MCF 10A (cell line): ENCODE data around the gene BAIAP3. TPM values are rescaled to one million over a fixed set of nuclear protein-coding genes. Genes with fewer than 3 reads are reported as not detected.
A peak's percentile ranks its signal among the peaks of the same experiment; 100 is the strongest.
"Not testable (repeated sequence)": the region's sequence is repeated elsewhere in the genome, so short reads cannot be mapped to it uniquely, and the experiment has no call there.

Experiments used
- BruUV-seq: library from RNA; stranded (reverse); fragments of 400-500 nt; replicated peaks from 2 replicates; lab custom pipeline; 2021; lab: Mats Ljungman, UMichigan
- CTCF ChIA-PET: fragments of 300-600 bp; sonication (Branson Sonifier 250); formaldehyde crosslinking; extraction: SDS; loops from one replicate; lab custom pipeline; 2021; ENCODE audit warnings: antibody characterized with exemption, inconsistent platforms; lab: Yijun Ruan, JAX
- POLR2A ChIA-PET: fragments of 300-600, 350-650 bp; sonication (Branson Sonifier 250); formaldehyde crosslinking; extraction: SDS; loops from one replicate; lab custom pipeline; 2020; ENCODE audit warnings: antibody characterized with exemption, inconsistent platforms; lab: Yijun Ruan, JAX
- DNase-seq: peaks from one replicate; pipeline ENCODE4 v3.0.0-alpha.2; 2018; ENCODE audit not compliant: unreplicated experiment
- H3K27ac Mint-ChIP-seq: one replicate; pipeline ENCODE4 v1.8.0; 2022; ENCODE audit warnings: mild to moderate bottlenecking, low read depth, mixed read lengths; ENCODE audit not compliant: unreplicated experiment
- H3K27me3 Mint-ChIP-seq: one replicate; pipeline ENCODE4 v1.8.0; 2022; ENCODE audit warnings: mixed read lengths; ENCODE audit not compliant: insufficient read depth, unreplicated experiment
- H3K36me3 Mint-ChIP-seq: one replicate; pipeline ENCODE4 v1.8.0; 2022; ENCODE audit warnings: mild to moderate bottlenecking, moderate library complexity, mixed read lengths; ENCODE audit not compliant: insufficient read depth, unreplicated experiment
- H3K4me1 Mint-ChIP-seq: one replicate; pipeline ENCODE4 v1.8.0; 2022; ENCODE audit warnings: mixed read lengths; ENCODE audit not compliant: insufficient read depth, unreplicated experiment
- H3K4me3 Mint-ChIP-seq: one replicate; pipeline ENCODE4 v1.8.0; 2022; ENCODE audit warnings: mild to moderate bottlenecking, moderate library complexity, mixed read lengths; ENCODE audit not compliant: unreplicated experiment
- H3K9me3 Mint-ChIP-seq: one replicate; pipeline ENCODE4 v1.8.0; 2022; ENCODE audit warnings: mixed read lengths; ENCODE audit not compliant: unreplicated experiment
- intact Hi-C: fragments of 100-400 bp; cut with micrococcal nuclease; formaldehyde crosslinking; loops from 2 replicates; pipeline ENCODE4 v1.14.1; 2022
- total RNA-seq: library from RNA; stranded (reverse); gene quantifications from 2 replicates; pipeline ENCODE4 v1.2.3, GENCODE V29; 2022
- TF ChIP-seq, protein P1 (sequence below): fragments of 200-600 bp; IDR thresholded peaks from one replicate; pipeline ENCODE4 v1.8.0; 2022; ENCODE audit warnings: antibody characterized with exemption, mild to moderate bottlenecking; ENCODE audit not compliant: unreplicated experiment

Gene BAIAP3
- total RNA-seq, 1 experiment from 2014 or later = 0.75 TPM

GRCh38 chr16:1293921-1294656 is 39.4 kb upstream of the BAIAP3 start:
- BruUV-seq = no TSS peak
- no peaks in the 10 kb centered on the region for H3K9me3 Mint-ChIP-seq
- no peak for DNase-seq
- TF ChIP-seq, protein P1, sequence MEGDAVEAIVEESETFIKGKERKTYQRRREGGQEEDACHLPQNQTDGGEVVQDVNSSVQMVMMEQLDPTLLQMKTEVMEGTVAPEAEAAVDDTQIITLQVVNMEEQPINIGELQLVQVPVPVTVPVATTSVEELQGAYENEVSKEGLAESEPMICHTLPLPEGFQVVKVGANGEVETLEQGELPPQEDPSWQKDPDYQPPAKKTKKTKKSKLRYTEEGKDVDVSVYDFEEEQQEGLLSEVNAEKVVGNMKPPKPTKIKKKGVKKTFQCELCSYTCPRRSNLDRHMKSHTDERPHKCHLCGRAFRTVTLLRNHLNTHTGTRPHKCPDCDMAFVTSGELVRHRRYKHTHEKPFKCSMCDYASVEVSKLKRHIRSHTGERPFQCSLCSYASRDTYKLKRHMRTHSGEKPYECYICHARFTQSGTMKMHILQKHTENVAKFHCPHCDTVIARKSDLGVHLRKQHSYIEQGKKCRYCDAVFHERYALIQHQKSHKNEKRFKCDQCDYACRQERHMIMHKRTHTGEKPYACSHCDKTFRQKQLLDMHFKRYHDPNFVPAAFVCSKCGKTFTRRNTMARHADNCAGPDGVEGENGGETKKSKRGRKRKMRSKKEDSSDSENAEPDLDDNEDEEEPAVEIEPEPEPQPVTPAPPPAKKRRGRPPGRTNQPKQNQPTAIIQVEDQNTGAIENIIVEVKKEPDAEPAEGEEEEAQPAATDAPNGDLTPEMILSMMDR = no peak
- H3K27ac Mint-ChIP-seq = no peak overlapping the region
- POLR2A ChIA-PET = no interaction called here
- no peak overlapping the region for H3K4me3 Mint-ChIP-seq
- CTCF ChIA-PET = no interaction called here
- peaks cover 10% of the 10 kb centered on the region for H3K4me1 Mint-ChIP-seq
- intact Hi-C loops = no loop called here
- peaks cover 6% of the 10 kb centered on the region for H3K36me3 Mint-ChIP-seq
- no peaks in the 10 kb centered on the region for H3K27me3 Mint-ChIP-seq

- BruUV-seq = no TSS peak
- ChIA-PET POLR2A (interaction anchor here (3.7 kb wide), 1 partner anchor 14 kb away, joined by 22 read pairs; the partner anchor contains the start of gene UBE2I), CTCF (interaction anchor here (0.6 to 0.9 kb wide), 2 partner anchors 271 to 647 kb away, joined by 3 to 4 read pairs; no protein-coding TSS in a partner anchor)
- H3K36me3 Mint-ChIP-seq = peaks cover 6% of the 10 kb centered on the region
- DNase-seq = no peak
- H3K4me3 Mint-ChIP-seq = no peak overlapping the region
- no peaks in the 10 kb centered on the region for H3K27me3 Mint-ChIP-seq
- H3K4me1 Mint-ChIP-seq = peaks cover 10% of the 10 kb centered on the region
- H3K27ac Mint-ChIP-seq = peak overlapping the region; percentile 38
- intact Hi-C loops = no loop called here
- no peaks in the 10 kb centered on the region for H3K9me3 Mint-ChIP-seq
- TF ChIP-seq, protein P1 = no peak
Measured at GRCh38 chr16:1295465-1295864, 38.0 kb upstream of the BAIAP3 start.

GRCh38 chr16:1296688-1297017 is 36.8 kb upstream of the BAIAP3 start:
- H3K9me3 Mint-ChIP-seq, H3K4me1 Mint-ChIP-seq, H3K27me3 Mint-ChIP-seq, DNase-seq, BruUV-seq, H3K36me3 Mint-ChIP-seq, CTCF ChIA-PET, intact Hi-C loops: not testable (repeated sequence)
- POLR2A ChIA-PET = interaction anchor here (0.8 to 3.7 kb wide), 5 partner anchors 9 to 124 kb away, joined by 3 to 22 read pairs (median 4); partner anchors contain the start of genes UBE2I and UQCC4
- Mint-ChIP-seq H3K27ac (peak overlapping the region; percentile 93), H3K4me3 (peak overlapping the region; percentile 23)

GRCh38 chr16:1297018-1297696 is 36.3 kb upstream of the BAIAP3 start:
- peak overlapping the region; percentile 23 for H3K4me3 Mint-ChIP-seq
- H3K9me3 Mint-ChIP-seq = no peaks in the 10 kb centered on the region
- H3K4me1 Mint-ChIP-seq = peaks cover 10% of the 10 kb centered on the region
- intact Hi-C loops = no loop called here
- H3K27me3 Mint-ChIP-seq = no peaks in the 10 kb centered on the region
- TF ChIP-seq, protein P1 = no peak
- no TSS peak for BruUV-seq
- peak overlapping the region; percentile 93 for H3K27ac Mint-ChIP-seq
- peaks cover 6% of the 10 kb centered on the region for H3K36me3 Mint-ChIP-seq
- ChIA-PET POLR2A (interaction anchor here (0.6 to 3.7 kb wide), 7 partner anchors 9 to 392 kb away, joined by 3 to 22 read pairs (median 4); partner anchors contain the start of genes JPT2, UBE2I and UQCC4), CTCF (interaction anchor here (0.7 kb wide), 1 partner anchor 585 kb away, joined by 3 read pairs; no protein-coding TSS in a partner anchor)
- DNase-seq = peak; percentile 65
